GM20431 (cell line): Measurements from ENCODE around the gene ATG9A.
"Not testable (repeated sequence)": the region's sequence is repeated elsewhere in the genome, so short reads cannot be mapped to it uniquely, and the experiment has no call there.

ENCODE experiments used
- in situ Hi-C: fragments of 300-500 bp; cut with MseI, MboI; formaldehyde crosslinking; loops from one replicate; pipeline ENCODE4 v1.15.0; 2020; ENCODE audit warnings: low sequenced_read_pairs; ENCODE audit not compliant: unreplicated experiment

The ATG9A gene

GRCh38 chr2:219229305-219230058, at the start of gene ATG9A, which contains the start of gene ANKZF1:
TSS of gene ATG9A (minus strand) at chr2:219229636. CDS start at chr2:219228024, 1,612 bp downstream.
TSS of gene ANKZF1 (plus strand) at chr2:219229806. CDS start at chr2:219230258, 452 bp downstream.
- in situ Hi-C loops: no loop called here

GRCh38 chr2:219278655-219279150, 49.3 kb upstream of the ATG9A start:
- in situ Hi-C loops: no loop called here

- in situ Hi-C loops: no loop called here
These were observed 48.5 kb upstream of the ATG9A start for GRCh38 chr2:219277703-219278654.

GRCh38 chr2:219274361-219274921, 45.0 kb upstream of the ATG9A start:
- in situ Hi-C loops: no loop called here

- in situ Hi-C loops: no loop called here
These were observed 44.5 kb upstream of the ATG9A start for GRCh38 chr2:219273937-219274336.

- in situ Hi-C loops: no loop called here
These were observed 43.6 kb upstream of the ATG9A start for GRCh38 chr2:219272995-219273394.

- in situ Hi-C loops: no loop called here
These were observed 42.9 kb upstream of the ATG9A start for GRCh38 chr2:219272356-219272755.

GRCh38 chr2:219271021-219271420, 41.6 kb upstream of the ATG9A start:
- in situ Hi-C loops: no loop called here

GRCh38 chr2:219270055-219270372, 40.6 kb upstream of the ATG9A start:
- in situ Hi-C loops: no loop called here

GRCh38 chr2:219269362-219270054, 40.1 kb upstream of the ATG9A start:
- in situ Hi-C loops: no loop called here

- in situ Hi-C loops: no loop called here
These were observed 38.9 kb upstream of the ATG9A start for GRCh38 chr2:219268294-219268693.

- in situ Hi-C loops: no loop called here
These were observed 37.5 kb upstream of the ATG9A start for GRCh38 chr2:219266886-219267285.

GRCh38 chr2:219266232-219266631, 36.8 kb upstream of the ATG9A start:
- in situ Hi-C loops: no loop called here

- in situ Hi-C loops: no loop called here
These were observed 31.8 kb upstream of the ATG9A start for GRCh38 chr2:219261024-219261855.

GRCh38 chr2:219258942-219259341, 29.5 kb upstream of the ATG9A start:
- in situ Hi-C loops: not testable (repeated sequence)

GRCh38 chr2:219254590-219255201, 25.3 kb upstream of the ATG9A start:
- in situ Hi-C loops: no loop called here

GRCh38 chr2:219253753-219254589, 24.5 kb upstream of the ATG9A start, which contains the start of gene TUBA4A:
TSS of gene TUBA4A (minus strand) at chr2:219253918. CDS start at chr2:219253858, 60 bp downstream.
- in situ Hi-C loops: no loop called here
